Fibroblast of lung (primary cell): ENCODE data around the gene RPL28. TPM values are rescaled to one million over a fixed set of nuclear protein-coding genes. Genes with fewer than 3 reads are reported as not detected.

Source experiments
- DNase-seq, 2 donors: peaks; one replicate each; pipeline versions ENCODE4 v3.0.0 to v3.0.0-alpha.2; 2010; ENCODE audit warnings: low read depth in 2 of 2
- H2AFZ ChIP-seq: 2 replicates; pipeline ENCODE4 v1.5.1; 2012; ENCODE audit warnings: low read length, control low read depth, inconsistent platforms
- H3K27ac ChIP-seq: 2 replicates; pipeline ENCODE4 v1.5.1; 2011; ENCODE audit warnings: low read length, control low read depth; ENCODE audit not compliant: insufficient read depth
- H3K27me3 ChIP-seq: 2 replicates; pipeline ENCODE4 v1.5.1; 2011; ENCODE audit warnings: mild to moderate bottlenecking, low read length; ENCODE audit not compliant: control insufficient read depth, insufficient read depth
- H3K36me3 ChIP-seq: 2 replicates; pipeline ENCODE4 v1.5.1; 2011; ENCODE audit warnings: low read length; ENCODE audit not compliant: control insufficient read depth, insufficient read depth
- H3K4me1 ChIP-seq: 2 replicates; pipeline ENCODE4 v1.5.1; 2011; ENCODE audit warnings: low read length; ENCODE audit not compliant: control insufficient read depth, insufficient read depth; ENCODE audit errors: extremely low read depth
- H3K4me2 ChIP-seq: 2 replicates; pipeline ENCODE4 v1.5.1; 2011; ENCODE audit warnings: low read length, control low read depth; ENCODE audit not compliant: insufficient read depth; ENCODE audit errors: extremely low read depth
- H3K4me3 ChIP-seq, 4 experiments: fragments of 200-600 bp in 1 of 4; sonication (generic) in 1 of 4; replicated peaks in 1 of 4; 2 replicates each; pipeline ENCODE4 v1.5.1; 2011 to 2016; ENCODE audit warnings: low read length in 4 of 4, low read depth in 3 of 4, mild to moderate bottlenecking in 3 of 4, control low read depth in 2 of 4, inconsistent platforms in 1 of 4, mixed read lengths in 1 of 4; ENCODE audit not compliant: insufficient read depth in 1 of 4; ENCODE audit errors: control extremely low read depth in 1 of 4
- H3K79me2 ChIP-seq: 2 replicates; pipeline ENCODE4 v1.5.1; 2012; ENCODE audit warnings: mild to moderate bottlenecking, low read length, inconsistent platforms; ENCODE audit not compliant: control insufficient read depth, insufficient read depth
- H3K9ac ChIP-seq: 2 replicates; pipeline ENCODE4 v1.5.1; 2011; ENCODE audit warnings: mild to moderate bottlenecking, low read length, control low read depth; ENCODE audit not compliant: insufficient read depth
- H3K9me3 ChIP-seq: 2 replicates; pipeline ENCODE4 v1.5.1; 2012; ENCODE audit warnings: low read depth, low read length; ENCODE audit not compliant: control insufficient read depth, insufficient read depth
- H4K20me1 ChIP-seq: 2 replicates; pipeline ENCODE4 v1.5.1; 2011; ENCODE audit warnings: low read length; ENCODE audit not compliant: control insufficient read depth, insufficient read depth; ENCODE audit errors: extremely low read depth
- CTCF ChIP-seq, 2 donors: IDR thresholded peaks in 1 of 2; conservative IDR thresholded peaks in 1 of 2; 1 replicate in 1 of 2; 2 replicates in 1 of 2; pipeline ENCODE4 v1.5.1; 2011 to 2012; ENCODE audit warnings: low read length in 2 of 2, control low read depth in 1 of 2, inconsistent platforms in 1 of 2, low read depth in 1 of 2, mild to moderate bottlenecking in 1 of 2
- EZH2 ChIP-seq: IDR thresholded peaks from 2 replicates; pipeline ENCODE4 v1.5.1; 2012; ENCODE audit warnings: low read length, control low read depth, mild to moderate bottlenecking; ENCODE audit errors: missing control alignments
- polyA plus RNA-seq, 2 donors: library from polyadenylated mRNA; depleted of rRNA in 1 of 2; stranded (reverse) in 1 of 2; unstranded in 1 of 2; fragments of >200 nt; gene quantifications; 2 replicates each; pipeline ENCODE4 v1.2.1, GENCODE V29; 2011 to 2012; ENCODE audit warnings: missing spikeins in 1 of 2
- total RNA-seq: library from RNA; depleted of rRNA; stranded (reverse); fragments of >200 nt; gene quantifications from 2 replicates; pipeline ENCODE4 v1.2.1, GENCODE V29; 2014

RPL28 gene
- total and polyA plus RNA-seq, 2 donors (not counting 1 experiment from before 2014, with no cell fraction given), result 146 to 665 TPM

- H3K79me2 ChIP-seq, result no peaks in the 10 kb centered on the region
- TF ChIP-seq CTCF (conservative IDR thresholded peaks at IDR 0.05 in 1 of 2, IDR thresholded peaks at IDR 0.05 in 1 of 2; ENCODE audit: low read depth in 1 of 2, low read length in 2 of 2), result no peak
- no peak for TF ChIP-seq EZH2
- no peak overlapping the region for H3K9ac ChIP-seq
- H2AFZ ChIP-seq, result no peak overlapping the region
- no peaks in the 10 kb centered on the region for H3K36me3 ChIP-seq
- H4K20me1 ChIP-seq, result no peaks in the 10 kb centered on the region
- H3K4me3 ChIP-seq, result no peak overlapping the region
- H3K9me3 ChIP-seq, result no peaks in the 10 kb centered on the region
- peaks cover 4% of the 10 kb centered on the region for H3K27me3 ChIP-seq
- H3K27ac ChIP-seq, result no peak overlapping the region
- no peak for DNase-seq
- no peaks in the 10 kb centered on the region for H3K4me1 ChIP-seq
- H3K4me2 ChIP-seq, result no peak overlapping the region
These were observed 37.7 kb downstream of the RPL28 start for GRCh38 chr19:55423225-55424005.

- no peak overlapping the region for H3K9ac ChIP-seq
- H3K79me2 ChIP-seq, result no peaks in the 10 kb centered on the region
- H3K27ac ChIP-seq, result no peak overlapping the region
- DNase-seq, result no peak
- peaks cover 4% of the 10 kb centered on the region for H3K27me3 ChIP-seq
- no peak overlapping the region for H3K4me2 ChIP-seq
- H3K9me3 ChIP-seq, result no peaks in the 10 kb centered on the region
- H4K20me1 ChIP-seq, result no peaks in the 10 kb centered on the region
- H3K4me3 ChIP-seq, result no peak overlapping the region
- no peak overlapping the region for H2AFZ ChIP-seq
- TF ChIP-seq CTCF (conservative IDR thresholded peaks at IDR 0.05 in 1 of 2, IDR thresholded peaks at IDR 0.05 in 1 of 2; ENCODE audit: low read depth in 1 of 2, low read length in 2 of 2), result no peak
- TF ChIP-seq EZH2, result no peak
- H3K36me3 ChIP-seq, result no peaks in the 10 kb centered on the region
- no peaks in the 10 kb centered on the region for H3K4me1 ChIP-seq
These were observed 38.8 kb downstream of the RPL28 start for GRCh38 chr19:55424518-55424917.

GRCh38 chr19:55426042-55426441, 40.3 kb downstream of the RPL28 start:
- no peaks in the 10 kb centered on the region for H3K9me3 ChIP-seq
- H2AFZ ChIP-seq, result no peak overlapping the region
- H3K27me3 ChIP-seq, result peaks cover 4% of the 10 kb centered on the region
- H3K9ac ChIP-seq, result no peak overlapping the region
- DNase-seq, result no peak
- no peaks in the 10 kb centered on the region for H3K4me1 ChIP-seq
- no peak overlapping the region for H3K27ac ChIP-seq
- H4K20me1 ChIP-seq, result no peaks in the 10 kb centered on the region
- no peaks in the 10 kb centered on the region for H3K79me2 ChIP-seq
- TF ChIP-seq CTCF (conservative IDR thresholded peaks at IDR 0.05 in 1 of 2, IDR thresholded peaks at IDR 0.05 in 1 of 2; ENCODE audit: low read depth in 1 of 2, low read length in 2 of 2) (no peak), EZH2 (no peak)
- H3K36me3 ChIP-seq, result no peaks in the 10 kb centered on the region
- H3K4me2 ChIP-seq, result no peak overlapping the region
- H3K4me3 ChIP-seq, result no peak overlapping the region
